Keratinocyte (primary cell): Measurements from ENCODE around the gene MICOS13. TPM values are rescaled to one million over a fixed set of nuclear protein-coding genes. Genes with fewer than 3 reads are reported as not detected.

Source experiments
- DNase-seq: peaks from one replicate; pipeline ENCODE4 v3.0.0-alpha.2; 2011; ENCODE audit warnings: low read depth, missing footprints, low spot score
- FAIRE-seq: peaks from 2 replicates; lab custom pipeline; 2011; peaks lifted over from hg19 to GRCh38; lab: Jason Lieb, UNC
- H2AFZ ChIP-seq: 2 replicates; pipeline ENCODE4 v1.6.0; 2012; ENCODE audit warnings: low read length, control low read depth, inconsistent platforms; ENCODE audit not compliant: control insufficient read depth
- H3K27ac ChIP-seq: 2 replicates; pipeline ENCODE4 v1.5.1; 2011; ENCODE audit warnings: low read length; ENCODE audit not compliant: control insufficient read depth, insufficient read depth
- H3K27me3 ChIP-seq: 3 replicates; pipeline ENCODE4 v1.6.0; 2011; ENCODE audit warnings: low read length; ENCODE audit not compliant: control insufficient read depth, insufficient read depth; ENCODE audit errors: extremely low read depth
- H3K36me3 ChIP-seq, 2 experiments: 2 replicates in 1 of 2; 3 replicates in 1 of 2; pipeline ENCODE4 v1.5.1; 2011; ENCODE audit warnings: low read length in 2 of 2, mild to moderate bottlenecking in 1 of 2; ENCODE audit not compliant: control insufficient read depth in 2 of 2, insufficient read depth in 2 of 2; ENCODE audit errors: extremely low read depth in 1 of 2
- H3K4me1 ChIP-seq: 3 replicates; pipeline ENCODE4 v1.5.1; 2011; ENCODE audit warnings: low read length; ENCODE audit not compliant: control insufficient read depth, insufficient read depth; ENCODE audit errors: extremely low read depth
- H3K4me2 ChIP-seq: 3 replicates; pipeline ENCODE4 v1.6.0; 2011; ENCODE audit warnings: low read depth, low read length; ENCODE audit not compliant: control insufficient read depth, insufficient read depth; ENCODE audit errors: extremely low read depth
- H3K4me3 ChIP-seq, 3 experiments: fragments of 200-600 bp in 1 of 3; sonication (generic) in 1 of 3; 2 replicates in 2 of 3; 3 replicates in 1 of 3; pipeline ENCODE4 v1.5.1; 2011 to 2016; ENCODE audit warnings: low read length in 3 of 3, mild to moderate bottlenecking in 3 of 3, control low read depth in 2 of 3, inconsistent platforms in 1 of 3, low read depth in 1 of 3, mixed read lengths in 1 of 3, mixed run types in 1 of 3, moderate library complexity in 1 of 3; ENCODE audit not compliant: control insufficient read depth in 2 of 3, insufficient read depth in 2 of 3; ENCODE audit errors: extremely low read depth in 1 of 3
- H3K79me2 ChIP-seq: 2 replicates; pipeline ENCODE4 v1.6.0; 2012; ENCODE audit warnings: low read length; ENCODE audit not compliant: control insufficient read depth, insufficient read depth
- H3K9ac ChIP-seq: 3 replicates; pipeline ENCODE4 v1.6.0; 2011; ENCODE audit warnings: low read length; ENCODE audit not compliant: control insufficient read depth, insufficient read depth; ENCODE audit errors: extremely low read depth
- H3K9me1 ChIP-seq: 3 replicates; pipeline ENCODE4 v1.6.0; 2011; ENCODE audit warnings: low read length; ENCODE audit not compliant: control insufficient read depth, insufficient read depth; ENCODE audit errors: extremely low read depth
- H3K9me3 ChIP-seq: 2 replicates; pipeline ENCODE4 v1.5.1; 2012; ENCODE audit warnings: low read depth, low read length; ENCODE audit not compliant: control insufficient read depth
- H4K20me1 ChIP-seq: 3 replicates; pipeline ENCODE4 v1.6.0; 2011; ENCODE audit warnings: low read length; ENCODE audit not compliant: control insufficient read depth, insufficient read depth; ENCODE audit errors: extremely low read depth
- EZH2 ChIP-seq: IDR thresholded peaks from one replicate; pipeline ENCODE4 v1.6.1; 2012; ENCODE audit warnings: inconsistent platforms, mild to moderate bottlenecking, low read length, moderate library complexity
- dilution Hi-C: fragments of 300-500 bp; cut with MboI; formaldehyde crosslinking; loops from one replicate; pipeline ENCODE4 v1.7.0; 2020; ENCODE audit warnings: low sequenced_read_pairs; ENCODE audit not compliant: extremely low pct_ligation_motif_present
- polyA plus RNA-seq, 5 experiments: library from polyadenylated mRNA; depleted of rRNA in 3 of 5; stranded (reverse) in 3 of 5; stranded (forward) in 1 of 5; unstranded in 1 of 5; fragments of >200 nt; gene quantifications; 1 replicate in 1 of 5; 2 replicates in 3 of 5; 3 replicates in 1 of 5; pipeline versions ENCODE4 v1.2.1 to v1.2.3, GENCODE V29; 2011 to 2012; ENCODE audit warnings: missing spikeins in 2 of 5, low read depth in 1 of 5, low replicate concordance in 1 of 5
- TF ChIP-seq, protein P1 (sequence below), 3 experiments: IDR thresholded peaks in 1 of 3; conservative IDR thresholded peaks in 1 of 3; optimal IDR thresholded peaks in 1 of 3; 2 replicates in 2 of 3; 3 replicates in 1 of 3; pipeline versions ENCODE3 to v1.5.1; 2011; ENCODE audit warnings: low read length in 3 of 3, mild to moderate bottlenecking in 3 of 3, moderate library complexity in 2 of 3, control low read depth in 1 of 3, inconsistent platforms in 1 of 3; ENCODE audit not compliant: insufficient read depth in 2 of 3; ENCODE audit errors: extremely low read depth in 1 of 3

MICOS13 gene
- polyA plus RNA-seq, 1 donor (not counting 4 experiments of a cell fraction or from before 2014, with no cell fraction given) = 35.2 TPM

- Histone ChIP-seq H3K9ac (no peak overlapping the region), H2AFZ (no peak overlapping the region), H3K27me3 (no peaks in the 10 kb centered on the region), H4K20me1 (peaks cover 30% of the 10 kb centered on the region), H3K36me3 (peaks cover 19 to 40% of the 10 kb centered on the region in 2 experiments), H3K4me1 (peaks cover 19% of the 10 kb centered on the region), H3K9me1 (peaks cover 7% of the 10 kb centered on the region), H3K4me2 (no peak overlapping the region), H3K4me3 (no peak overlapping the region), H3K9me3 (no peaks in the 10 kb centered on the region), H3K79me2 (peaks cover 92% of the 10 kb centered on the region), H3K27ac (no peak overlapping the region)
- dilution Hi-C loops = no loop called here
- peak; percentile 5 for FAIRE-seq
- DNase-seq = no peak
- no peak for TF ChIP-seq EZH2
- TF ChIP-seq, protein P1, sequence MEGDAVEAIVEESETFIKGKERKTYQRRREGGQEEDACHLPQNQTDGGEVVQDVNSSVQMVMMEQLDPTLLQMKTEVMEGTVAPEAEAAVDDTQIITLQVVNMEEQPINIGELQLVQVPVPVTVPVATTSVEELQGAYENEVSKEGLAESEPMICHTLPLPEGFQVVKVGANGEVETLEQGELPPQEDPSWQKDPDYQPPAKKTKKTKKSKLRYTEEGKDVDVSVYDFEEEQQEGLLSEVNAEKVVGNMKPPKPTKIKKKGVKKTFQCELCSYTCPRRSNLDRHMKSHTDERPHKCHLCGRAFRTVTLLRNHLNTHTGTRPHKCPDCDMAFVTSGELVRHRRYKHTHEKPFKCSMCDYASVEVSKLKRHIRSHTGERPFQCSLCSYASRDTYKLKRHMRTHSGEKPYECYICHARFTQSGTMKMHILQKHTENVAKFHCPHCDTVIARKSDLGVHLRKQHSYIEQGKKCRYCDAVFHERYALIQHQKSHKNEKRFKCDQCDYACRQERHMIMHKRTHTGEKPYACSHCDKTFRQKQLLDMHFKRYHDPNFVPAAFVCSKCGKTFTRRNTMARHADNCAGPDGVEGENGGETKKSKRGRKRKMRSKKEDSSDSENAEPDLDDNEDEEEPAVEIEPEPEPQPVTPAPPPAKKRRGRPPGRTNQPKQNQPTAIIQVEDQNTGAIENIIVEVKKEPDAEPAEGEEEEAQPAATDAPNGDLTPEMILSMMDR (optimal IDR thresholded peaks at IDR 0.05 in 1 of 3, IDR thresholded peaks at IDR 0.05 in 1 of 3, conservative IDR thresholded peaks at IDR 0.05 in 1 of 3; ENCODE audit: extremely low read depth in 1 of 3, insufficient read depth in 2 of 3, low read length in 3 of 3) = no peak
Measured at GRCh38 chr19:5642204-5642603, 38.1 kb downstream of the MICOS13 start.

- no peak overlapping the region for H3K4me3 ChIP-seq
- no peaks in the 10 kb centered on the region for H3K9me3 ChIP-seq
- H3K27me3 ChIP-seq = no peaks in the 10 kb centered on the region
- DNase-seq = peak; percentile 21
- FAIRE-seq = peak; percentile 87
- peaks cover 19% of the 10 kb centered on the region for H3K4me1 ChIP-seq
- H3K9ac ChIP-seq = no peak overlapping the region
- peaks cover 7% of the 10 kb centered on the region for H3K9me1 ChIP-seq
- dilution Hi-C loops = no loop called here
- H3K79me2 ChIP-seq = peaks cover 93% of the 10 kb centered on the region
- peak overlapping the region; percentile 64 for H3K4me2 ChIP-seq
- H4K20me1 ChIP-seq = peaks cover 30% of the 10 kb centered on the region
- TF ChIP-seq, protein P1 (optimal IDR thresholded peaks at IDR 0.05 in 1 of 3, IDR thresholded peaks at IDR 0.05 in 1 of 3, conservative IDR thresholded peaks at IDR 0.05 in 1 of 3; ENCODE audit: extremely low read depth in 1 of 3, insufficient read depth in 2 of 3, low read length in 3 of 3) = no peak
- no peak for TF ChIP-seq EZH2
- peaks cover 14 to 29% of the 10 kb centered on the region in 2 experiments for H3K36me3 ChIP-seq
- H3K27ac ChIP-seq = peak overlapping the region; percentile 26
- no peak overlapping the region for H2AFZ ChIP-seq
Measured at GRCh38 chr19:5641171-5641570, 39.1 kb downstream of the MICOS13 start.
